ENCODE measurements around the gene CRYZ. TPM values are rescaled to one million over a fixed set of nuclear protein-coding genes. Genes with fewer than 3 reads are reported as not detected.
"Not testable (repeated sequence)": the region's sequence is repeated elsewhere in the genome, so short reads cannot be mapped to it uniquely, and the experiment has no call there.

CRYZ gene, protein sequence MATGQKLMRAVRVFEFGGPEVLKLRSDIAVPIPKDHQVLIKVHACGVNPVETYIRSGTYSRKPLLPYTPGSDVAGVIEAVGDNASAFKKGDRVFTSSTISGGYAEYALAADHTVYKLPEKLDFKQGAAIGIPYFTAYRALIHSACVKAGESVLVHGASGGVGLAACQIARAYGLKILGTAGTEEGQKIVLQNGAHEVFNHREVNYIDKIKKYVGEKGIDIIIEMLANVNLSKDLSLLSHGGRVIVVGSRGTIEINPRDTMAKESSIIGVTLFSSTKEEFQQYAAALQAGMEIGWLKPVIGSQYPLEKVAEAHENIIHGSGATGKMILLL
- 10 to 100 TPM; 13.5 to 43.9 (median 30.1) TPM for polyA plus RNA-seq (ENCODE audit: insufficient read length in 10 of 10)
- long read RNA-seq, donor 1, transcript CRYZ-201 (9 exons, 1,888 nt), result major isoform, 12 of 24 reads
- long read RNA-seq, donor 1, partial matches to known transcripts, result 8 of 24 reads
- long read RNA-seq, donor 1, other reads (novel, unspliced or antisense), result 0 of 24 reads
- long read RNA-seq, donor 2, transcript CRYZ-201 (9 exons, 1,888 nt), result major isoform, 13 of 21 reads
- long read RNA-seq, donor 2, partial matches to known transcripts, result 6 of 21 reads
- long read RNA-seq, donor 2, other reads (novel, unspliced or antisense), result 0 of 21 reads
- long read RNA-seq, donor 3, result 0 reads
- long read RNA-seq, donor 4, transcript CRYZ-201 (9 exons, 1,888 nt), result major isoform, 5 of 15 reads
- long read RNA-seq, donor 4, partial matches to known transcripts, result 7 of 15 reads
- long read RNA-seq, donor 4, other reads (novel, unspliced or antisense), result 0 of 15 reads
- long read RNA-seq, donor 5, transcript CRYZ-201 (9 exons, 1,888 nt), result major isoform, 7 of 35 reads
- long read RNA-seq, donor 5, partial matches to known transcripts, result 9 of 35 reads
- long read RNA-seq, donor 5, other reads (novel, unspliced or antisense), result 18 of 35 reads
- long read RNA-seq, donor 6, transcript CRYZ-201 (9 exons, 1,888 nt), result major isoform, 6 of 15 reads
- long read RNA-seq, donor 6, partial matches to known transcripts, result 8 of 15 reads
- long read RNA-seq, donor 6, other reads (novel, unspliced or antisense), result 0 of 15 reads
- long read RNA-seq, donor 7, partial matches to known transcripts, result 14 of 35 reads
- long read RNA-seq, donor 7, other reads (novel, unspliced or antisense), result 15 of 35 reads
- long read RNA-seq, donor 8, transcript CRYZ-201 (9 exons, 1,888 nt), result major isoform, 5 of 14 reads
- long read RNA-seq, donor 8, partial matches to known transcripts, result 7 of 14 reads
- long read RNA-seq, donor 8, other reads (novel, unspliced or antisense), result 0 of 14 reads
- long read RNA-seq, donor 9, partial matches to known transcripts, result 0 of 2 reads
- long read RNA-seq, donor 9, other reads (novel, unspliced or antisense), result 0 of 2 reads

DNA sequence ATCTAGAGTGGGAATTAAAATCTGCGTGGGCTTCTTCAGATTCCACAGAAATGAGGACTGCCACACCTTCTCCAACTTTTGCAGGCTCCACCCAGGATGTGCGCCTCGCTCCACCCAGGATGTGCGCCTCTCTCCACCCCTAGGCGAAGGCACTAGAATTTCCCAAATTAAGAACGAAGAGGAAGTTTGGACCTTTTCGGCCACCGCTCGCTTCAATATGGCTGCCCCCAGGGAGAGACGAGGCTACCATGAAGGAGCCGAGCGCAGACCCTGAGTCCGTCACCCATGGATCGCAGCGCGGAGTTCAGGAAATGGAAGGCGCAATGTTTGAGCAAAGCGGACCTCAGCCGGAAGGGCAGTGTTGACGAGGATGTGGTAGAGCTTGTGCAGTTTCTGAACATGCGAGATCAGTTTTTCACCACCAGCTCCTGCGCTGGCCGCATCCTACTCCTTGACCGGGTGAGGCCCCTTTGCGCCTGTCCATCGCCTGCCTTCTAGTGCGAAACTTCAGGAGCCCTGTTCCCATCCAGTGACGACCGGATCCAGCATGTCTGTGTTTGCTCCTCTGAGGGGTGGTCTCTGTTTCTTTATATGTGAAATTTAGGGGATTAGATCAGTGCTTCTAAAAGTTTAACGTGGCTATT lies at the start of gene CRYZ, which contains the start of gene TYW3:
TSS of gene CRYZ (minus strand) at position 91 of the 644 bp plus-strand sequence. CDS start 8,229 bp downstream, outside the sequence.
TSS of gene TYW3 (plus strand) at position 193 of the 644 bp plus-strand sequence. CDS start at position 286, 93 bp downstream.
- peak; percentile 96 to 99 (median 96) for DNase-seq

DNA sequence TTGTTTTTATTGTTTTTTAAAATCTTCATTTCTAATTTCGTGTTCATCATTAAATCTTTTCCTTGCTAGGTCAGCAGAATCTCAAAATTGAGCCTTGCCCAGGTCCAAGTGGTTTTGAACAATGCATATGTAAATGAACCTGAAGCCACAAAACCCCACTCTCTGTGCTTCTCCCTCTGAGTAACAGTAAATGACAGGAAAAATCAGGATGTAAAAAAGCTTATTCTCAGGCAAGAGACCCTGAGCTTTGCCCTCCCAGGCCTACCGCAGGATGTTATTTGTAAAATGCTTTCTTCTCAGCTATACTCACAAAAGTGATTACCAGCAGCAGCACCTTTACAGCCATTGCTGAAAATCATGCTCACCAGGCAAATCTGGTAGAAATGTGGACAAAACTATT lies 47.7 kb upstream of the CRYZ start:
- no peak for DNase-seq

DNA sequence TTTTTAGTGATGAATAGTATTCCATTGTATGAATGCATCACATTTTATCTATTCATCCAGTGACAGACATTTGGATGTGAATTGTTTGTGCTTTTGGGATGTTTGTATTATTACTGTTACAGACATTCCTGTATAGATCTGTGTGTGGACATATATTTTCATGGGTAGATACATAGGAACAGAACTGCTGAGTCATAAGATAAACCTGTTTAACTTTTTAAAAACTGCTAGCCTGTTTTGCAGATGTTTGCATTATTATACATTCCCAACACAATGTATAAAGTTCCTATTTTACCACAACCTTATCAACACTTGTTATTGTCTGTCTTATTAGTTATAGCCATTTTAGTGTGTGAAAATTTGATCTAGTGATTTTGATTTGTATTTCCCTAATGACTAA lies 46.9 kb upstream of the CRYZ start:
- no peak for DNase-seq

DNA sequence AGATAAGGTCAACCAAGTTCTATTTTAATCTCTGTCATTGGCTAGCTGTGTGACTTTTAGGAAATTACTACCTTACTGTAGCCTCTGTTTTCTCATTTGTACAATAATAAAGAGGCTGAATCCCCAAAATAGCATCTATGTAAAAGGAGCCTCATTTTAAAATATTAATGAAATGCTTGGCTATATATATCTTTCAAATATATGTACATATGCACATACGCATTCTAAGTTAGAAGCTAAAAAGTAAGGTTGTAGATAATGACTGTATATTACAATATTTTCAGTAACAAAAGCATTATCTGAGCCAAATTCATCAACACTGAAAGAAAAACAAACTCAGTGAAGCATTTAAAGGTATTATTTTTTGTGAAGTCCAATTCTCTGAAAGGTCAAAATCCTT lies 44.7 kb upstream of the CRYZ start:
- no peak for DNase-seq

DNA sequence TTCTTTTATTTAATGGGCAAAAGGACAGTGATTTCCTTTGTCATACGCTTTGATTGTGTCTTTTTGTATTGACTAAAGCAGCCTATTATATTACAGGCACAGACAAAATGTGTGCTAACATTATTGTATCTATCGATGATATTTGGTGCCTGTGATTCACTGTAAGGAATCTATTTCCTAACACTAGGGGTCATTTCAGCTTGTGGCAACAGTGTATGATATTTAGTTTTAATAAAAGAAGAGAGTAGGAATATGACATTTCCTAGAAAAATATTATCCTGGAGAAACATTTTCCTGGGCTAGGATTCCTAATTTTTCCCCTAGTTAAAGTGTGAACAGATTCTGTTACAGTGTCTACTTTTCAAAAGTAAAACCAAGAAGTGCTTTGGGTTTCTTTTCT lies 42.9 kb upstream of the CRYZ start:
- DNase-seq, result no peak

DNA sequence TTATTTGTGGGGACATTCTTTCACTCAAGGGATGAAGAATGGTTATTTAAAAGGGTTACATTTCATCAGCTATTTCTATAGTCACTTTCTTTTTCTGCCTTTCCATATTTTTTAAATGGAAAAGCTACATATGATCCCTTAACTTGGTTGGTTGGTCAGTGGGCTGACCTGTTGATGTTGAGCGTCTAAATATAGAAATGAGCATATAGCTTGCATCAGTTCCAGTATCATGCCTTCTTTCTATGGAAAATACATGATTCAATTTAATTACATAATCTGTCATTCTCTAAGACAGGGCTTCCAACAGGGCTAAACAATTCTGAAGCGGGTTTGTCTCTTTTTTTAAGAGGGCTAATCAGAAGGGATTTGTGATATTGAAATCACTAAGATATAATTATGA lies 40.7 kb upstream of the CRYZ start:
- DNase-seq, result peak in 1 of 3 donors; percentile 9

DNA sequence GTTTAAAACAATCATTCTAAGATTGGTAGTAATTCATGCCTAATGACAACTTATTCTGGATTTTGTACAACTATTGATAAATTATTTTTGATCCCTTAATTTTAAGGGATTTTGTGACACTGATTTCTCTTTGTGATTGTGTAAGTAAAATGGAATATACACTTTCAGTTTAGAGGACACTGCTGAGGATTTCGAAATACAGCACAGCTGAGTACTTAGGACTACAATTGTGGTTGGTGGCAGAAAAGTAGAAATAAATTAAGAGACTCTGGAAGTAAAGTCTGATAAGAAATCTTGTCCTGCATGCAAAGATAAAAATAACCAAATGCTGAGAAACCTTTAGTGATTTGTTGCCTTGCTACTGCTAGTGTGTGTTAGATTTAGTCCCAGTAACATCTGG lies 40.1 kb upstream of the CRYZ start:
- DNase-seq, result peak in 1 of 3 donors; percentile 4

DNA sequence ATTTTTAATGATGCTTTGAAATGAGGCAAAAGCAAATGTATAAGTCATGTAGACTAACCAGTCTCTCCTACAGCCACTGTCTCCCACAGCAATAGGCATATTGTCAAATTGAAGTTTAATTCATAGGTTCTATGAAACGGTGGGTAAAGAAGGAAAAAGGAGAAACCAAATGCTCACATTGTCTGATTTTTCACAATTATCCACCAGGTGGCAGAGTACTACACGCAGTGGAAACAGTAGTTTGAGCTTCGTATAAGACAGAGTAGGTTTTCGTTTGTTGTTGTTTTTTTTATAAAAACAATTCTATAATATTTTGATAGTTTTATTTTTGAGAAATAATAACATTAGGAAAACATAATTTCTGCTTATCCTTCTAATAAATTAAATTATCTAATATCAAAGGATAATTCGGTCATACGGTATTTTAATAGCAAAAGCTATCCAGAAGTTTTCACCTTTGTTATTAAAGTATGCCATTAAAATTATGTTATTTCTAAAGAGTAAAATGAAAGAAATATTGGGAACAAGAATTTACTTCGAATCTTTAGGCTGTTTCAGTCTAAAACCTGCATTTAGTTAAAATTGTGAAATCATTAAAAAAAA lies 39.2 kb upstream of the CRYZ start:
- DNase-seq, result peak; percentile 30 to 63 (median 53)

DNA sequence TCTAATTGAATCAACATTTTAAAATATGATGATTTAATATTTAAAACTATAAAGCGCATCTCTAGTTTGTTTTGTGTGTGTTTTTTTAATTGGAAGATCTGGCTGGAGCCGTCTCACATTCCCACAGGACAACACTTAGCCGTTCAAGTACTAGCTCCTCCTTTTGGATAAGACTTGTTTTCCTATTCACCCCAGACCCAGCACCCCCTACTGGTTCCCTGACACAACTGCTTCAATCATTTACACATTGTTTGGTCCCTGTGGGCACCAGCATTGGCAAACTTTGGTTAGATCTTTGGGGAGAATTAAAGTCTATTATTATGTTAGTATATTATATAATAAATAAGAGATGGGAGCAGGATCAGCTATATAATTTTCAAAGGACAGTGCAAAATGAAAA lies 34.6 kb upstream of the CRYZ start:
- no peak for DNase-seq

DNA sequence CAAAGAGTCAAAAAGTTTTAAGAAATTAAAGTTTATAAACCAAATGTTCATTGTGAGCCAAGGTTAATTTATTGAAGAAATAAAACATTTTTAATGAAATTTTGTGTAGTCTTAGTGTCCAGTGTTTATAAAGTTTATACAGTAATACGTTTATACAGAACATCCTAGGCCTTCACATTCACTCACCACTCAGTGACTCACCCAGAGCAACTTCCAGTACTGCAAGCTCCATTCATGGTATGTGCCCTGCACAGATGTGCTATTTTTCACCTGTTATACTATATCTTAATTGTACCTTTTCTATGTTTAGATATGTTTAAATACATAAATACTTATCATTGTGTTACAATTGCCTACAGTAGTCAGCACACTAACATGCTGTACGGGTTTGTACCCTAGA lies 33.7 kb upstream of the CRYZ start:
- DNase-seq, result no peak

DNA sequence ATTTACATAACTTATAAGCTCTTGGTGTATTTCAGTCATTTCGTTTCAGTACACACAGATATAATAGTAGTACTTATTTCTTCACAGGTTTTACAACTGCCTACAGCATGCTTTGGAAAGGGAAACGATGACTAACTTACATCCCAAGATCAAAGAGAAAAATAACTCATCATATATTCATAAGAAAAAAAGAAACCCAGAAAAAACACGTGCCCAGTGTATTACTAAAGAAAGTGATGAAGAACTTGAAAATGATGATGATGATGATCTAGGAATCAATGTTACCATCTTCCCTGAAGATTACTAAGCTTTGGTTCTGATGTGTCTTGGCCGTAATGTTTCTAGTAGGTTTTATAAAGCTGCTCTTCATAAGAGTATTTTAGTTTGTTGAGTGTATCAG lies 31.0 kb upstream of the CRYZ start:
- DNase-seq, result no peak

DNA sequence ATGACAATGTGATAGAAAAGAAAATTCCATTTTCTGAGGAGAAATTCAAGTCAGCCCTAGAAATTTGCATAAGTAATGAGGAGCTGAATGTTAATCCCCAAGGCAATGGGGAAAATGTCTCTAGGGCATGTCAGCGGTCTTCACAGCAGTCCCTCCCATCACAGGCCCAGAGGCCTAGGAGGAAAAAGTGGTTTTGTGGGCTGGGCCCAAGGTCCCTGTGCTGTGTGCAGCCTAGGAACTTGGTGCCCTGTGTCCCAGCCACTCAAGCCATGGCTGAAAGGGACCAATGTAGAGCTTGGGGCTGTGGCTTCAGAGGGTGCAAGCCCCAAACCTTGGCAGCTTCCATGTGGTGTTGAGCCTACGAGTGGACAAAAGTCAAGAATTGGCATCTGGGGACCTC lies 23.8 kb upstream of the CRYZ start:
- not testable (repeated sequence) for DNase-seq

DNA sequence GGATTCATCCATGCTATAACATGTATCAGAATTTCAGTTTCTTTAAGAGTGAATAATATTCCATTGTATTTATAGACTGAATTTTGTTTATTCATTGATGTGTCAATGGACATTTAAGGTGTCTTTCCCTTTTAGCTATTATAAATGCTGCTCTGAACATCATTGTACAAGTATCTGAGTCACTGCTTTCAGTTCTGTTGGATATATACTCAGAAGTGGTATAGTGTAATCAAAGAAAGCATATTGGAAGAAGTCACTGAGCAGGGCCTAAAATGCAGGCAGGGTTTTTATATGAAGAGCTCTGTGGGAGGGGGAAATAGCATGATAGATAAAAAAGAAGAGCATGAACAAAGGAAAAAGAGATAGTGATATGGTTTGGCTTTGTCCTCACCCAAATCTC lies 22.6 kb upstream of the CRYZ start:
- no peak for DNase-seq

DNA sequence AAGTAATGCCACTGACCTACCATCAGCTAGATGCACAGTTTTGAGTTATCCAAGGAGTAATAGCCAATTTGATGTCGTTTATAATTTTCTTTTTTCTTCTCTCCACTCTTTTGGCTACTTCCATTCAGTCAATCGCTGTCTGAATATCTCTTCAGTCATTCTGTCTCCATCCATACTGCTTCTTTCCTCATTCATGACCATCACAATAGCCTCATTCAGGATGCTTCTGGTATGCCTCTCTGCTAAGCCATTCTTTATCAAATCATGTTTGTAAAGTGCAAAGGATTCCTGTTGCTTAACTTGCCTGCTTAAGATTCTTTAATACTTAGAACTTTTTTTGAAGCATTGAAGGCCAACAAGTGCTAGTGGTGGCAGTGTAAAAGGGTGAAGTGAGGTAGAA lies 20.3 kb upstream of the CRYZ start:
- no peak for DNase-seq

DNA sequence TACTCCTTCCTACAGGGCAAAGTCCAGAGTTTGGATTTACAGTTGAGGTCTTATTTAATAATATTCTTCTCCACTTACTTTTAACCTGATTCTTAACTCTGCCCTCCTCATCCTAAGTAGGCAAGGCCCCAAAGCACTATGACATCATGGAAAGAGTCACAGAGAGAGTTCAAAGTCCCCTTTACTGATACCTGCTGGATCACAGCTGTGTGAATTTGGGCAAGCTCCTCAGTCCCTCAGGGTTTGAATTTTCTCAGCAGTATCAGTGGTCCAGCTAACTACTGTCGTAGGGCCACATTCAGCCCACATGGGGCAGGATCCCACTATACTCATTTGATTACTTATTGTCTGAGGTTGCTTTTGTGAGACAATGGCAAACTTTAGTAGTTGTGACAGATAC lies 16.1 kb upstream of the CRYZ start:
- DNase-seq, result no peak

DNA sequence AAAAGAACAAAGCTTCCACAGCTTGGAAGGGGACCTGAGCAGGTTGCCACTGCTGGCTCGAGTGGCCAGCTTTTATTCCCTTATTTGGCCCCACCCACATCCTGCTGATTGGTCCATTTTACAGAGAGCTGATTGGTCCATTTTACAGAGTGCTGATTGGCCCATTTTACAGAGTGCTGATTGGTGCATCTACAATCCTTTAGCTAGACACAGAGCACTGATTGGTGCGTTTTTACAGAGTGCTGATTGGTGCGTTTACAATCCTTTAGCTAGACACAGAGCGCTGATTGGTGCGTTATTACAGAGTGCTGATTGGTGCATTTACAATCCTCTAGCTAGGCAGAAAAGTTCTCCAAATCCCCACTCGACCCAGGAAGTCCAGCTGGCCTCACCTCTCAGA lies 12.4 kb upstream of the CRYZ start:
- DNase-seq, result not testable (repeated sequence)

DNA sequence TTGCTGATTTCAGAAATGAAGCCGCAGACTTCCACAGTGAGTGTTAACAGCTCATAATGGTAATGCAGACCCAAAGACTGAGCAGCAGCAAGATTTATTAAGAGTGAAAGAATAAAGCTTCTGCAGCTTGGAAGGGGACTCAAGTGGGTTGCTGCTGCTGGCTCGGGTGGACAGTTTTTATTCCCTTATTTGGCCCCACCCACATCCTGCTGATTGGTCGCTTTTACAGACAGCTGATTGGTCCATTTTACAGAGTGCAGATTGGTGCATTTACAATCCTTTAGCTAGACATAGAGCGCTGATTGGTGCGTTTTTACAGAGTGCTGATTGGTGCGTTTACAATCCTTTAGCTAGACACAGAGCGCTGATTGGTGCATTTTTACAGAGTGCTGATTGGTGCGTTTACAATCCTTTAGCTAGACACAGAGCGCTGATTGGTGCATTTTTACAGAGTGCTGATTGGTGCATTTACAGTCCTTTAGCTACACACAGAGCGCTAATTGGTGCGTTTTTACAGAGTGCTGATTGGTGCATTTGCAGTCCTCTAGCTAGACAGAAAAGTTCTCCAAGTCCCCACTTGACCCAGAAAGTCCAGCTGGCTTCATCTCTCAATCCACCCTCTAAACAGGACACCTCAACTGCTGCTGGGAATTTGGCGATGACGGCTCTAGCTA lies 7.6 kb upstream of the CRYZ start:
- DNase-seq, result not testable (repeated sequence)

DNA sequence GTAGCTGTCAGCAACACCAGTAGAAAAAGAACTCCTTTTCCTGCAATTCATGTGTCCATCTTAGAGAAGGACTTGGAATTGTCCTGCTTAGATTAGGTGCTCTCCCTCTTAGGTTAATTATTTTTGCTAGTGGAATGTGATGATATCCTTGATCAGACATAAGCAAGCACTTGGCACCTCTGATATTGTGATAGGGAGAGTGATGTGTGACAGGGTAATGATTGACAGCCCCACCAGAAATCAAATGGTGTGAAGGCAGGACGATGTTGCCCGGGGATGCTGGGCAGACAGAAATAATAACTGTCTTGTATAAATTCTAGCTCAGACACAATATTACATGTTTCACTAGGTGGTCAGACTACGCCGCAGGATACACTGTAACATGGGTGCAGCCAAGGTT lies 4.5 kb upstream of the CRYZ start:
- DNase-seq, result no peak

DNA sequence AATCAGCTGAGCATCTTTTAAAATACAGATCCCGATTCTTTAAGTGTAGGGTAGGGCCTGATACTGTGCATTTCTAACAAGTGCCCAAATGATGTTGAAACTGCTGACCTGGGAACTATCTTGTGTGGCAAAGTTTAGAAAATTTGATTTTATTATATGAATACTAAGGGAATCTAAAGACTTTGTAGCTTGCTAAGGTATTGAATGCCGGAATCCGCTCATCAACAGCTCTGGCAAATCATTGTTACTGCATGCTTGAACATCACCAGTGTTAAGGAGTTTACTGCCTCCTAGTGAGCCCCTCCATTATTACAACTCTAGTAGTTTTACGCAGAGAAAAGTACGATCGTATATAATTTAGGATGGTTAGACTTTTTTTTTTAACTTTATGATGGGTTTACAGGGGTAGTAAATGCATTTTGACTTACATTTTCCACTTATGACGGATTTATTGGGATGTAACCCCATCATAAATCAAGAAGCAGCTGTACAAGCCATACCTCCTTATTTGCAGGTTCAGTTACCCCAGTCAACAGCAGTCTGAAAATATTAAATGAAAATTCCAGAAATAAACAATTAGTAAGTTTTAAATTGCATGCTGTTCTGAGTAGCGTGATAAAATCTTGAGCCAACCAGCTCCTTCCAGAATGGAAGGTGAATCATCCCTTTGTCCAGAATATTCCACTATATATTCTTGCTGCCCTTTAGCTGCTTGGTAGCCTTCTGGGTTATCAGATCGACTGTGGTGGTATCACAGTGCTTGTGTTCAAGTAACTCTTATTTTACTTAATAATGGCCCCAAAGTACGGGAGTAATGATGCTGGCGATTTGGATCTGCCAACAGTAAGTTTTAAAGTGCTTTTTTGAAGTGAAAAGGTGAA lies 994 bp upstream of the CRYZ start:
- peak; percentile 64 to 87 (median 75) for DNase-seq

All from muscle of back (tissue), 13 donors.